ENCODE results near the gene RAB20.
"Not testable (repeated sequence)": the region's sequence is repeated elsewhere in the genome, so short reads cannot be mapped to it uniquely, and the experiment has no call there.

Gene RAB20

GRCh38 chr13:110486880-110487279 lies 74.6 kb downstream of the RAB20 start:
- DNase-seq = not testable (repeated sequence)

- DNase-seq = no peak
Measured at GRCh38 chr13:110486061-110486715, 75.3 kb downstream of the RAB20 start.

- DNase-seq = no peak
Measured at GRCh38 chr13:110485604-110486003, 75.9 kb downstream of the RAB20 start.

- DNase-seq = no peak
Measured at GRCh38 chr13:110484290-110485048, 77.1 kb downstream of the RAB20 start.

- no peak for DNase-seq
Measured at GRCh38 chr13:110483386-110483968, 78.0 kb downstream of the RAB20 start.

GRCh38 chr13:110480161-110480560 lies 81.4 kb downstream of the RAB20 start:
- DNase-seq = no peak

- DNase-seq = no peak
Measured at GRCh38 chr13:110479648-110480047, 81.9 kb downstream of the RAB20 start.

- DNase-seq = no peak
Measured at GRCh38 chr13:110479215-110479545, 82.3 kb downstream of the RAB20 start.

- DNase-seq = no peak
Measured at GRCh38 chr13:110478405-110479214, 82.9 kb downstream of the RAB20 start.

- no peak for DNase-seq
Measured at GRCh38 chr13:110477706-110478245, 83.7 kb downstream of the RAB20 start.

GRCh38 chr13:110476220-110476617 lies 85.3 kb downstream of the RAB20 start:
- no peak for DNase-seq

- DNase-seq = no peak
Measured at GRCh38 chr13:110475550-110476219, 85.8 kb downstream of the RAB20 start.

GRCh38 chr13:110475117-110475516 lies 86.4 kb downstream of the RAB20 start:
- DNase-seq = no peak

- no peak for DNase-seq
Measured at GRCh38 chr13:110474713-110475112, 86.8 kb downstream of the RAB20 start.
